Measurements from ENCODE around the gene TRA2A.
"Not testable (repeated sequence)": the region's sequence is repeated elsewhere in the genome, so short reads cannot be mapped to it uniquely, and the experiment has no call there.

TRA2A gene

GRCh38 chr7:23523486-23524075, 8.2 kb downstream of the TRA2A start:
- no peak overlapping the region for H3K4me3 ChIP-seq (ENCODE audit: low read depth, low read length)
- H3K36me3 ChIP-seq, result peaks cover 49% of the 10 kb centered on the region
- H3K27me3 ChIP-seq (ENCODE audit: insufficient read depth, low read depth, severe bottlenecking), result no peaks in the 10 kb centered on the region
- H3K27ac ChIP-seq, result no peak overlapping the region
- no peaks in the 10 kb centered on the region for H3K9me3 ChIP-seq (ENCODE audit: severe bottlenecking)
- TF ChIP-seq CTCF (IDR thresholded peaks at IDR 0.05; ENCODE audit: low read depth, low read length), result no peak
- DNase-seq, result no peak

GRCh38 chr7:23520582-23520981, 11.2 kb downstream of the TRA2A start:
- no peak for TF ChIP-seq CTCF (IDR thresholded peaks at IDR 0.05; ENCODE audit: low read depth, low read length)
- Histone ChIP-seq H3K27me3 (ENCODE audit: insufficient read depth, low read depth, severe bottlenecking) (no peaks in the 10 kb centered on the region), H3K9me3 (ENCODE audit: severe bottlenecking) (no peaks in the 10 kb centered on the region), H3K36me3 (peaks cover 67% of the 10 kb centered on the region), H3K27ac (no peak overlapping the region), H3K4me3 (ENCODE audit: low read depth, low read length) (no peak overlapping the region)
- peak; percentile 39 for DNase-seq

GRCh38 chr7:23514755-23515154, 17.0 kb downstream of the TRA2A start:
- H3K27me3 ChIP-seq (ENCODE audit: insufficient read depth, low read depth, severe bottlenecking), result no peaks in the 10 kb centered on the region
- no peak for TF ChIP-seq CTCF (IDR thresholded peaks at IDR 0.05; ENCODE audit: low read depth, low read length)
- H3K27ac ChIP-seq, result no peak overlapping the region
- H3K4me3 ChIP-seq (ENCODE audit: low read depth, low read length), result no peak overlapping the region
- H3K9me3 ChIP-seq (ENCODE audit: severe bottlenecking), result no peaks in the 10 kb centered on the region
- no peak for DNase-seq
- H3K36me3 ChIP-seq, result peaks cover 92% of the 10 kb centered on the region

- not testable (repeated sequence) for H3K27ac ChIP-seq
Measured at GRCh38 chr7:23513746-23514145, 18.0 kb downstream of the TRA2A start.

GRCh38 chr7:23494009-23494408, 37.8 kb downstream of the TRA2A start:
- DNase-seq, result no peak
- no peak for TF ChIP-seq CTCF (IDR thresholded peaks at IDR 0.05; ENCODE audit: low read depth, low read length)
- Histone ChIP-seq H3K27ac (no peak overlapping the region), H3K9me3 (ENCODE audit: severe bottlenecking) (no peaks in the 10 kb centered on the region), H3K4me3 (ENCODE audit: low read depth, low read length) (no peak overlapping the region), H3K36me3 (peaks cover under 1% of the 10 kb centered on the region), H3K27me3 (ENCODE audit: insufficient read depth, low read depth, severe bottlenecking) (no peaks in the 10 kb centered on the region)

More at GRCh38 chr7:23513746-23514145, 18.0 kb downstream of the TRA2A start:
- H3K27me3 ChIP-seq (ENCODE audit: insufficient read depth, low read depth, severe bottlenecking); H3K9me3 ChIP-seq (ENCODE audit: severe bottlenecking); H3K4me3 ChIP-seq (ENCODE audit: low read depth, low read length); DNase-seq: not testable (repeated sequence)
- peaks cover 92% of the 10 kb centered on the region for H3K36me3 ChIP-seq

GRCh38 chr7:23491502-23491901, 40.3 kb downstream of the TRA2A start:
- TF ChIP-seq CTCF (IDR thresholded peaks at IDR 0.05; ENCODE audit: low read depth, low read length), result no peak
- Histone ChIP-seq H3K4me3 (ENCODE audit: low read depth, low read length) (no peak overlapping the region), H3K27me3 (ENCODE audit: insufficient read depth, low read depth, severe bottlenecking) (no peaks in the 10 kb centered on the region), H3K27ac (no peak overlapping the region), H3K9me3 (ENCODE audit: severe bottlenecking) (no peaks in the 10 kb centered on the region), H3K36me3 (no peaks in the 10 kb centered on the region; the same call in 1 of the 2 replicates)
- no peak for DNase-seq

Measured in WERI-Rb-1 (cell line).